HepG2 (cell line): ENCODE measurements around the gene EFCAB8. TPM values are rescaled to one million over a fixed set of nuclear protein-coding genes. Genes with fewer than 3 reads are reported as not detected.
A peak's percentile ranks its signal among the peaks of the same experiment; 100 is the strongest.
"Not testable (repeated sequence)": the region's sequence is repeated elsewhere in the genome, so short reads cannot be mapped to it uniquely, and the experiment has no call there.

Experiments
- ATAC-seq: fragments of 200-7000 bp; cut with Tn5 transposase; 3 replicates; pipeline ENCODE4 v1.9.1; 2020; ENCODE audit warnings: mild to moderate bottlenecking, moderate library complexity
- BruUV-seq: library from RNA; stranded (reverse); fragments of 400-500 nt; replicated peaks from 2 replicates; lab custom pipeline; 2021; lab: Mats Ljungman, UMichigan
- CTCF ChIA-PET: fragments of 300-600 bp; formaldehyde crosslinking; extraction: SDS; loops from one replicate; lab custom pipeline; 2021; ENCODE audit warnings: low total read pairs, inconsistent platforms, low intra/inter-chr PET ratio; lab: Yijun Ruan, JAX
- POLR2A ChIA-PET: fragments of 350-600 bp; sonication (Branson Sonifier 250); formaldehyde crosslinking; loops from one replicate; lab custom pipeline; 2020; ENCODE audit warnings: antibody characterized with exemption, inconsistent platforms; lab: Yijun Ruan, JAX
- DNase-seq: peaks from one replicate; pipeline ENCODE4 v3.0.0-alpha.2; 2015; ENCODE audit warnings: low spot score
- FAIRE-seq: peaks from 3 replicates; lab custom pipeline; 2011; peaks lifted over from hg19 to GRCh38; lab: Jason Lieb, UNC
- H2AFZ ChIP-seq: one replicate; pipeline ENCODE4 v1.6.1; 2011; ENCODE audit warnings: low read length, inconsistent platforms
- H3K27ac ChIP-seq: fragments of 300-600 bp; 3 replicates; pipeline ENCODE4 v1.8.0; 2011; ENCODE audit warnings: mixed run types, mild to moderate bottlenecking, mixed read lengths, low read length, inconsistent platforms; ENCODE audit not compliant: insufficient read depth; ENCODE audit errors: extremely low read length
- H3K27me3 ChIP-seq, 2 experiments: fragments of 200-600 bp in 1 of 2; 2 replicates in 1 of 2; 3 replicates in 1 of 2; pipeline versions ENCODE4 v1.6.0 to v1.8.0; 2011; ENCODE audit warnings: low read length in 2 of 2, mild to moderate bottlenecking in 2 of 2, moderate library complexity in 2 of 2, inconsistent platforms in 1 of 2; ENCODE audit not compliant: insufficient read depth in 2 of 2, control insufficient read depth in 1 of 2
- H3K36me3 ChIP-seq, 2 experiments: fragments of 200-600 bp in 1 of 2; replicated peaks in 1 of 2; 2 replicates in 1 of 2; 3 replicates in 1 of 2; pipeline versions ENCODE4 v1.5.1 to v1.8.0; 2011; ENCODE audit warnings: low read length in 2 of 2, inconsistent platforms in 1 of 2; ENCODE audit not compliant: insufficient read depth in 2 of 2, control insufficient read depth in 1 of 2
- H3K4me1 ChIP-seq: 2 replicates; pipeline ENCODE4 v1.5.1; 2012; ENCODE audit warnings: low read length, inconsistent platforms; ENCODE audit not compliant: insufficient read depth
- H3K4me2 ChIP-seq: 2 replicates; pipeline ENCODE4 v1.6.0; 2011; ENCODE audit warnings: low read depth, low read length, inconsistent platforms
- H3K4me3 ChIP-seq, 3 experiments: fragments of 200-600 bp in 1 of 3; sonication (generic), shearing (Covaris generic) in 1 of 3; replicated peaks in 1 of 3; 2 replicates each; pipeline ENCODE4 v1.5.1; 2011 to 2016; ENCODE audit warnings: low read length in 3 of 3, inconsistent platforms in 2 of 3, low read depth in 2 of 3, mild to moderate bottlenecking in 2 of 3, control low read depth in 1 of 3, mixed read lengths in 1 of 3; ENCODE audit not compliant: insufficient read depth in 1 of 3
- H3K79me2 ChIP-seq: one replicate; pipeline ENCODE4 v1.6.1; 2011; ENCODE audit warnings: low read length, inconsistent platforms; ENCODE audit not compliant: insufficient read depth
- H3K9ac ChIP-seq: 2 replicates; pipeline ENCODE4 v1.6.0; 2011; ENCODE audit warnings: mild to moderate bottlenecking, low read depth, low read length, inconsistent platforms; ENCODE audit not compliant: insufficient read depth
- H3K9me3 ChIP-seq: 2 replicates; pipeline ENCODE4 v1.5.1; 2012; ENCODE audit warnings: mild to moderate bottlenecking, low read length
- H4K20me1 ChIP-seq: 2 replicates; pipeline ENCODE4 v1.6.0; 2011; ENCODE audit warnings: inconsistent platforms, mild to moderate bottlenecking, low read length, moderate library complexity; ENCODE audit not compliant: insufficient read depth
- ELF3 ChIP-seq: IDR thresholded peaks from 2 replicates; pipeline ENCODE4 v1.6.1; 2016; ENCODE audit warnings: missing genetic modification reagents, missing compliant biosample characterization
- RBFOX2 ChIP-seq: fragments of 200-400 bp; formaldehyde crosslinking; IDR thresholded peaks from 2 replicates; pipeline ENCODE4 v1.6.1; 2017; ENCODE audit warnings: low read depth, mild to moderate bottlenecking, low read length
- ZNF263 ChIP-seq: sonication (generic); formaldehyde crosslinking; IDR thresholded peaks from 2 replicates; pipeline ENCODE4 v1.4.0; 2020; ENCODE audit warnings: missing genetic modification reagents
- ZNF496 ChIP-seq: sonication (generic); formaldehyde crosslinking; IDR thresholded peaks from 2 replicates; pipeline ENCODE4 v1.8.1; 2023; ENCODE audit warnings: mild to moderate bottlenecking, moderate library complexity, missing genetic modification reagents; ENCODE audit not compliant: insufficient replicate concordance
- ZNF660 ChIP-seq: sonication (generic); formaldehyde crosslinking; IDR thresholded peaks from 2 replicates; pipeline ENCODE4 v1.5.1; 2020; ENCODE audit warnings: mild to moderate bottlenecking, low read depth, missing genetic modification reagents, borderline replicate concordance
- WGBS: methylation state at CpG from one replicate; pipeline ENCODE4 v1.1.6; 2017; ENCODE audit warnings: low lambda C conversion rate; 5-methylcytosine and 5-hydroxymethylcytosine counted together
- in situ Hi-C: cut with HindIII; loops from 2 replicates; pipeline ENCODE4 v1.10.0; 2017; ENCODE audit warnings: low pct_unique_long_range_greater_than_20kb; ENCODE audit not compliant: extremely low pct_ligation_motif_present
- intact Hi-C: fragments of 100-400 bp; cut with micrococcal nuclease; formaldehyde crosslinking; loops from one replicate; pipeline ENCODE4 v1.10.0; 2022; ENCODE audit not compliant: unreplicated experiment
- polyA plus RNA-seq, 8 experiments: library from polyadenylated mRNA; depleted of rRNA in 3 of 8; stranded (reverse) in 7 of 8; unstranded in 1 of 8; fragments of >200 nt; fragmentation: Illumina TruSeq in 4 of 8; extraction: Trizol in 4 of 8; gene quantifications; 2 replicates each; pipeline versions ENCODE4 v1.2.1 to v1.2.3, GENCODE V29; 2011 to 2016; ENCODE audit warnings: low read depth in 4 of 8, missing spikeins in 1 of 8, mixed read lengths in 1 of 8; ENCODE audit not compliant: insufficient read depth in 1 of 8
- total RNA-seq, 5 experiments: library from RNA; depleted of rRNA; stranded (reverse); fragments of >200 nt; fragmentation: Illumina TruSeq; extraction: Trizol; gene quantifications; 2 replicates each; pipeline ENCODE4 v1.2.3, GENCODE V29; 2016; ENCODE audit warnings: low read depth in 1 of 5
- TF ChIP-seq, protein P1 (sequence below): IDR thresholded peaks from 2 replicates; pipeline ENCODE4 v1.6.1; 2016; ENCODE audit warnings: control low read depth

The EFCAB8 gene
- total and polyA plus RNA-seq, 2 of the 13 experiments (the other 11 are each of a cell fraction or from before 2014, with no cell fraction given), result 0.15 to 0.22 TPM

DNA sequence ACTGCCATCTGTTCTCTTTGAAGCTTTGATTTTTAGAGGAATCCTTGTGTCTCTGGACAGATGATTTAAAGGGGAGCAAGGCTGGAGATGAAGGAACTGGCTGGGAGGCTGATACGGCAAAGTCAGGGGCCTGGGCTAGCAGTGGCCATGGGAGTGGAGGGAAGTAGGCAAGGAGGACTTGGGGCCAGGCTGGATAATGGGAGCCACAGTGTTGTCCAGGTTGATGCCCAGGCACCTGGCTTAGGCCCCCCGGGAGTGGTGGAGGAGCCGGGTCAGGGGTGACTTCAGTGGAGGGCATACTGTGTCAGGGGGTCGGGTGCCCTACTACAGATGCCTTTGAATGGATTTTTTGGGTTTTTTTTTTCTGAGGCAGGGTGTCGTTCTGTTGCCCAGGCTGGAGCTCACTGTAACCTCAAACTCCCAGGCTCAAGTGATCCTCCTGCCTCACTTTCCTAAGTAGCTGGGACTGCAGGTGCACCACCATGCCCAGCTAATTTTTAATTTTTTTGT is 45.0 kb downstream of the EFCAB8 start (continued):
- no peak for TF ChIP-seq RBFOX2
- TF ChIP-seq ELF3 (CRISPR knock-in tag), result no peak
- TF ChIP-seq, protein P1, sequence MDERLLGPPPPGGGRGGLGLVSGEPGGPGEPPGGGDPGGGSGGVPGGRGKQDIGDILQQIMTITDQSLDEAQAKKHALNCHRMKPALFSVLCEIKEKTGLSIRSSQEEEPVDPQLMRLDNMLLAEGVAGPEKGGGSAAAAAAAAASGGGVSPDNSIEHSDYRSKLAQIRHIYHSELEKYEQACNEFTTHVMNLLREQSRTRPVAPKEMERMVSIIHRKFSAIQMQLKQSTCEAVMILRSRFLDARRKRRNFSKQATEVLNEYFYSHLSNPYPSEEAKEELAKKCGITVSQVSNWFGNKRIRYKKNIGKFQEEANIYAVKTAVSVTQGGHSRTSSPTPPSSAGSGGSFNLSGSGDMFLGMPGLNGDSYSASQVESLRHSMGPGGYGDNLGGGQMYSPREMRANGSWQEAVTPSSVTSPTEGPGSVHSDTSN (CRISPR knock-in tag), result no peak
- no peak for TF ChIP-seq ZNF660 (CRISPR knock-in tag)

DNA sequence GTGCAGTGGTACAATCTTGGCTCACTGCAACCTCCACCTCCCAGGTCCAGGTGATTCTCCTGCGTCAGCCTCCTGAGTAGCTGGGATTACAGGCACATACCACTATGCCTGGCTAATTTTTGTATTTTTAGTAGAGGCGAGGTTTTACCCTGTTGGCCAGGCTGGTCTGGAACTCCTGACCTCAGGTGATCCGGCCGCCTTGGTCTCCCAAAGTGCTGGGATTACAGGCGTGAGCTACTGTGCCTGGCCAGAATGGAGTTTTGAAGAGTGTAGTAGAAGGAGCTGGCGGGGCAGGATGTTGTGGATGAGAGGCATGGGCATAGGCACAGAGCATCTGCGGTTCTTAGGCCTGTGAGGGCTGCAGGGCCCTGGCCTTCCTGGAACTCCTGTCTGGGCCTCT is 46.0 kb downstream of the EFCAB8 start:
- intact Hi-C loops (loop anchor here (5.0 kb wide), 2 partner anchors 173 to 308 kb away; partner anchors contain the start of gene BPIFB4), in situ Hi-C loops (loop anchor here (5.0 to 10.0 kb wide), 3 partner anchors 98 to 310 kb away; partner anchors contain the start of genes BPIFA3 and SUN5)
- H3K9me3 ChIP-seq, H4K20me1 ChIP-seq, H3K9ac ChIP-seq, H3K4me3 ChIP-seq, FAIRE-seq, BruUV-seq, DNase-seq, H3K36me3 ChIP-seq, H3K27ac ChIP-seq, H2AFZ ChIP-seq, ATAC-seq, H3K79me2 ChIP-seq, H3K4me2 ChIP-seq: not testable (repeated sequence)
- POLR2A ChIA-PET, result interaction anchor here (0.6 kb wide), 1 partner anchor 401 kb away, joined by 3 read pairs; no protein-coding TSS in a partner anchor
- 48% methylated on average over 7 of the region's 7 CpGs for WGBS
- H3K27me3 ChIP-seq, result peaks cover 12 to 46% of the 10 kb centered on the region in 2 experiments
- CTCF ChIA-PET, result interaction anchor here (5.9 kb wide), 1 partner anchor 190 kb away, joined by 97 read pairs; no protein-coding TSS in a partner anchor
- H3K4me1 ChIP-seq, result peaks cover 19% of the 10 kb centered on the region

DNA sequence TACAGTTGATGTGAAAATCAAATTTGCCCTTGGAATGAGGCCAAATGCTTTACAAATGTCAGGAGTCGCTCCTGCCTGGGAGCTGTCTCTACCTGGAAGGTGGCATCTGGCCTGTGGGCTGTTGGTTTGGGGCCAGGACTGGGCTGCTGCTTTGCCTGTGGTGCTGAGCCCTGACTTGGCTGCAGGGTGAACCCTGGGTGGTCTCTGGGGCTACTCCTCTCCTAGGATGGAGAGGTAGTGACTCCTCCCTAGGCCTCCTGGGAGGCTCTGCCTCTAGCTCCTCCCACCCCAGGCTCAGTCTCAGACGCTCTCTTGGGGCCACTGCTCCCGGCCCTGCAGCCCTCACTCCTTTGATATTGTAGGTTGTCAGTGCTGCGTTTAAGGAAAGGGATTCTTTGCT is 47.5 kb downstream of the EFCAB8 start:
- DNase-seq (no peak), ATAC-seq (no peak), FAIRE-seq (no peak)
- in situ Hi-C loops (loop anchor here (10.0 kb wide), 1 partner anchor 309 kb away; the partner anchor contains the start of gene BPIFA3), intact Hi-C loops (no loop called here)
- Histone ChIP-seq H3K4me1 (peaks cover 4% of the 10 kb centered on the region), H3K79me2 (no peaks in the 10 kb centered on the region), H3K9me3 (no peaks in the 10 kb centered on the region), H2AFZ (no peak overlapping the region), H3K27me3 (peaks cover 16 to 54% of the 10 kb centered on the region in 2 experiments), H3K4me3 (no peak overlapping the region), H3K9ac (no peak overlapping the region), H3K27ac (no peak overlapping the region), H3K4me2 (no peak overlapping the region), H3K36me3 (no peaks in the 10 kb centered on the region), H4K20me1 (no peaks in the 10 kb centered on the region)
- POLR2A ChIA-PET, result no interaction called here
- WGBS, result 8% methylated on average over 4 of the region's 4 CpGs
- BruUV-seq, result no TSS peak
- CTCF ChIA-PET, result interaction anchor here (1.2 kb wide), 1 partner anchor 190 kb away, joined by 4 read pairs; no protein-coding TSS in a partner anchor
- TF ChIP-seq ZNF496 (CRISPR knock-in tag) (no peak), ZNF263 (CRISPR knock-in tag) (peak; percentile 74)
